Muscle layer of duodenum (tissue), 2 donors: ENCODE results near the gene MAML2.
"Not testable (repeated sequence)": the region's sequence is repeated elsewhere in the genome, so short reads cannot be mapped to it uniquely, and the experiment has no call there.

ENCODE experiments used
- H3K27ac ChIP-seq: one replicate; pipeline ENCODE4 v1.7.0; 2013; ENCODE audit warnings: mild to moderate bottlenecking, low read length
- H3K27me3 ChIP-seq: one replicate; pipeline ENCODE4 v1.7.0; 2013; ENCODE audit warnings: low read depth, mild to moderate bottlenecking, control low read depth, low read length
- H3K36me3 ChIP-seq, 2 donors: one replicate each; pipeline ENCODE4 v1.7.0; 2013; ENCODE audit warnings: low read length in 2 of 2, control low read depth in 1 of 2, mild to moderate bottlenecking in 1 of 2; ENCODE audit not compliant: insufficient read depth in 2 of 2, control insufficient read depth in 1 of 2
- H3K4me1 ChIP-seq, 2 donors: one replicate each; pipeline ENCODE4 v1.7.0; 2013; ENCODE audit warnings: low read length in 2 of 2, mild to moderate bottlenecking in 2 of 2, control low read depth in 1 of 2, moderate library complexity in 1 of 2; ENCODE audit not compliant: insufficient read depth in 2 of 2, control insufficient read depth in 1 of 2
- H3K4me3 ChIP-seq, 2 donors: one replicate each; pipeline ENCODE4 v1.7.0; 2013; ENCODE audit warnings: low read length in 2 of 2, low read depth in 1 of 2, mild to moderate bottlenecking in 1 of 2
- H3K9me3 ChIP-seq, 2 donors: one replicate each; pipeline ENCODE4 v1.7.0; 2013; ENCODE audit warnings: low read length in 2 of 2, control low read depth in 1 of 2, mild to moderate bottlenecking in 1 of 2; ENCODE audit not compliant: control insufficient read depth in 1 of 2
- donor health status: healthy.

Gene MAML2

DNA sequence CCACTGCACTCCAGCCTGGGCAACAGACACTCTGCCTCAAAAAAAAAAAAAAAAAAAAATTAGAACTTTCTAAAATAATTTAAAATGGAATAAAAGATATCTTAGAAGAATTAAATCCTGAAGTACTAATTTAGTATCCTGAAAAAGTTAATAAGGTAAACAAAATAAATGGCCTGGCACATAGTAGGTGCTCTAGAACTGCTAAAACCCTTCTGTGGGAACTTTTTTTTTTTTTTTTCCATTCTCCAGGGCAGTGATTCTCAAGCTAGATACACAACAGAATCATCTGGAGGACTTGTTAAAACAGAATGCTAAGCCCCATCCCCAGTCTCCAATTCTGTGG, 65.3 kb downstream of the MAML2 start:
- H3K4me3 ChIP-seq: no peak overlapping the region
- no peak overlapping the region for H3K27ac ChIP-seq
- H3K9me3 ChIP-seq: no peaks in the 10 kb centered on the region
- H3K27me3 ChIP-seq: no peaks in the 10 kb centered on the region
- H3K4me1 ChIP-seq: peaks cover 3 to 32% of the 10 kb centered on the region in 2 donors
- no peaks in the 10 kb centered on the region for H3K36me3 ChIP-seq

- no peak overlapping the region for H3K4me3 ChIP-seq
- no peaks in the 10 kb centered on the region for H3K36me3 ChIP-seq
- H3K27me3 ChIP-seq: no peaks in the 10 kb centered on the region
- H3K9me3 ChIP-seq: no peaks in the 10 kb centered on the region
- no peak overlapping the region for H3K27ac ChIP-seq
- H3K4me1 ChIP-seq: peaks cover 3 to 34% of the 10 kb centered on the region in 2 donors
Measured at GRCh38 chr11:96276836-96277235, 66.2 kb downstream of the MAML2 start.

DNA sequence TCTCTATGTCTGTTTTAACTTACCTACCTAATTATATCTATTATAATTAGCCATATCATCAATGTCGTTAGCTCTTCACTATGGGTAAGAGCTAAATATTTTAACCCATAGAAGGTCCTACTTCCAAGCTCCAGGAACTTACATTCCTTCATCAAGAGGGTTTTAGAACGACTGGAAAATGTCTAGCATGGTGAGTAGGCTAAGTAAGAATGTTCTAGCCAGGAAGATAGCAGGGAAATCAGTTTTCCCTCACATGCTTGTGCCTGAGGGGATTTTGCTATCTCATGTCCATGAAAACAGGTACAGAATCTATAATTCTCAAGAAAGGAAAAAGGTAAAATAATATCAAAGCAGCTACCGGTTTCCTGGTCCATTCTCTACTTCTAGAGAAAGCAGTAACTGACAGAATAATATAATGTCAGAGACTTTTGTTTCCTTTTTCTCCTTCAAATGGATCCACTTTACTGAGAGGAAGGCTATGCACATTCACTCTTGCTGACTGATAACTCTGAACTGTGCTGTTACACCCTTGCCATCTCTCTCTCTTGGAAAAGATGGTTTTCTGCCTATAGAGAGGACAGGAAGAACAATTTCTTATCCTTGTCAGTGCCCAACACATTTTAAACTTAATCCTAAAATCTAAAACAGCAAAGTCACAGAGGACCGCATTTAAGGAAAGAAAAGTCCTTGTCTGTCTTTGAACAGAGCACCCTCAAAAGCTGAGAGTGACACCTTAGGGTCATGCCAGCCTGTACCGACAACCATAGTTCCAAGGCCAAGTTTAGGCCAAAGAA, 67.0 kb downstream of the MAML2 start:
- Histone ChIP-seq H3K4me3 (no peak overlapping the region), H3K9me3 (no peaks in the 10 kb centered on the region), H3K27me3 (no peaks in the 10 kb centered on the region), H3K4me1 (peaks cover 3 to 34% of the 10 kb centered on the region in 2 donors), H3K27ac (no peak overlapping the region), H3K36me3 (no peaks in the 10 kb centered on the region)

GRCh38 chr11:96273507-96273906, 69.5 kb downstream of the MAML2 start:
- H3K36me3 ChIP-seq: no peaks in the 10 kb centered on the region
- H3K27ac ChIP-seq: no peak overlapping the region
- H3K4me1 ChIP-seq: peaks cover 3 to 19% of the 10 kb centered on the region in 2 donors
- no peak overlapping the region for H3K4me3 ChIP-seq
- no peaks in the 10 kb centered on the region for H3K27me3 ChIP-seq
- H3K9me3 ChIP-seq: no peaks in the 10 kb centered on the region

GRCh38 chr11:96272529-96273222, 70.3 kb downstream of the MAML2 start:
- Histone ChIP-seq H3K36me3 (no peaks in the 10 kb centered on the region), H3K27me3 (no peaks in the 10 kb centered on the region), H3K4me3 (no peak overlapping the region), H3K9me3 (no peaks in the 10 kb centered on the region), H3K27ac (no peak overlapping the region), H3K4me1 (peaks cover 0 to 19% of the 10 kb centered on the region in 2 donors)

DNA sequence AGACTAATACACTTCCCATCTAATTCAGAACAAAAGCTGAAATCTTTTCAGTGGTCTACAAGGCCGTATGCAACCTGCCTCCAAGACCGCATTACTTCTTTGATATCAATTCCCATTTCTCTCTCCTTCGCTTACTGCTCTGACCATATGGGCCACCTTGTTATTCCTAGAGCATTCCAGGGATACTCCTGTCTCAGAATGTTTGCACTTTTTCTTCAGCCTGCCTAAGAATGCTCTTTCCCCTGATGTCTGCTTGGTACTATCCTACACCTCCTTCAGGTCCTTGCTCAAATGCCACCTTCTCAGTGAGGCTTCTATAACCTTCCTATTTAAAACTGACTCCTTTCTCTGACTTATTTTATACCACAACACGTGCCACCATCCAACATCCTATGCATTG, 71.2 kb downstream of the MAML2 start:
- no peak overlapping the region for H3K27ac ChIP-seq
- H3K4me3 ChIP-seq: no peak overlapping the region
- no peaks in the 10 kb centered on the region for H3K36me3 ChIP-seq
- peaks cover 0 to 19% of the 10 kb centered on the region in 2 donors for H3K4me1 ChIP-seq
- no peaks in the 10 kb centered on the region for H3K27me3 ChIP-seq
- no peaks in the 10 kb centered on the region for H3K9me3 ChIP-seq

- H3K4me3 ChIP-seq, H3K27me3 ChIP-seq, H3K9me3 ChIP-seq, H3K36me3 ChIP-seq, H3K27ac ChIP-seq: not testable (repeated sequence)
- H3K4me1 ChIP-seq: peaks cover 0 to 15% of the 10 kb centered on the region in 2 donors
Measured at GRCh38 chr11:96271352-96271751, 71.6 kb downstream of the MAML2 start.

DNA sequence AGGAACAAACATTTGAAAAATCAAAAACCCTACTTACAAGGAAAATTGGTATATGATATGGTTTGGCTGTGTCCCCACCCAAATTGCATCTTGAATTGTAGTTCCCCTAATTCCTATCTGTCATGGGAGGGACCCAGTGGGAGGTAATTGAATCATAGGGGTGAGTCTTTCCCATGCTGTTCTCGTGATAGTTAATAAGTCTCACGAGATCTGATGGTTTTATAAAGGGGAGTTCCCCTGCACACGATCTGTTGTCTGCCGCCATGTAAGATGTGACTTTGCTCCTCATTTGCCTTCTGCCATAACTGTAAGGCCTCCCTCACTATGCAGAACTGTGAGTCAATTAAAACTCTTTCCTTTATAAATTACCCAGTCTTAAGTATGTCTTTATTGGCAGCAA, 74.5 kb downstream of the MAML2 start:
- H3K4me3 ChIP-seq, H3K36me3 ChIP-seq, H3K9me3 ChIP-seq, H3K4me1 ChIP-seq, H3K27ac ChIP-seq, H3K27me3 ChIP-seq: not testable (repeated sequence)

- Histone ChIP-seq H3K27me3 (no peaks in the 10 kb centered on the region), H3K27ac (no peak overlapping the region), H3K9me3 (no peaks in the 10 kb centered on the region), H3K36me3 (no peaks in the 10 kb centered on the region), H3K4me3 (no peak overlapping the region), H3K4me1 (peaks cover 1 to 3% of the 10 kb centered on the region in 2 donors)
Measured at GRCh38 chr11:96267496-96268032, 75.4 kb downstream of the MAML2 start.

DNA sequence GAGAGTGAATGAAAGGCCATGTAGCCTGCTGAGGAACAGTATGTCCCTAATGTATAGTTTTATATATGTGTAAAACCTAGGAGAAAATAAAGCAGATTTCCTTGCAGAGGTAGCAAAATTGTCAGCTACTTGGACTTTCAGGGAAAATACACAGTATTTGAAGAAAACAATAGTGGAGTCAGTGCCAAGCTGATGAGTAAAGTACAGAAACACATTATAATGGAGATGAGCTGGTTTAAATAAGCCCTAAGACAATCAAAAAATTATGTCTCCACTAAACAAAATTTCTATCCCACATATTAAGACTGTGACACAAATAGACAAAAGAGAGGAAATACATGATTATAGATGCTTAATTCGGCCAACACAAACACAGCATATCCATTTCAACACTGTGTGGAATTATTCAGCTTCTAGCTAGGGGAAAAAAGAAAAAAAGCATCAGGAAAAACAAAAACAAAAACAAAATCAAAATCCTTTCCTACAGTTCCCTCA, 75.9 kb downstream of the MAML2 start:
- H3K4me1 ChIP-seq: peaks cover 0 to 3% of the 10 kb centered on the region in 2 donors
- no peaks in the 10 kb centered on the region for H3K9me3 ChIP-seq
- H3K27me3 ChIP-seq: no peaks in the 10 kb centered on the region
- no peaks in the 10 kb centered on the region for H3K36me3 ChIP-seq
- no peak overlapping the region for H3K27ac ChIP-seq
- no peak overlapping the region for H3K4me3 ChIP-seq

- Histone ChIP-seq H3K27me3 (no peaks in the 10 kb centered on the region), H3K4me1 (peaks cover 0 to 3% of the 10 kb centered on the region in 2 donors), H3K36me3 (no peaks in the 10 kb centered on the region), H3K4me3 (no peak overlapping the region), H3K27ac (no peak overlapping the region), H3K9me3 (no peaks in the 10 kb centered on the region)
Measured at GRCh38 chr11:96265972-96266371, 77.0 kb downstream of the MAML2 start.
